ENCODE data around the gene RNASE7. TPM values are rescaled to one million over a fixed set of nuclear protein-coding genes. Genes with fewer than 3 reads are reported as not detected.

RNASE7 gene
- total RNA-seq, 1 donor from 2014 or later = not detected

DNA sequence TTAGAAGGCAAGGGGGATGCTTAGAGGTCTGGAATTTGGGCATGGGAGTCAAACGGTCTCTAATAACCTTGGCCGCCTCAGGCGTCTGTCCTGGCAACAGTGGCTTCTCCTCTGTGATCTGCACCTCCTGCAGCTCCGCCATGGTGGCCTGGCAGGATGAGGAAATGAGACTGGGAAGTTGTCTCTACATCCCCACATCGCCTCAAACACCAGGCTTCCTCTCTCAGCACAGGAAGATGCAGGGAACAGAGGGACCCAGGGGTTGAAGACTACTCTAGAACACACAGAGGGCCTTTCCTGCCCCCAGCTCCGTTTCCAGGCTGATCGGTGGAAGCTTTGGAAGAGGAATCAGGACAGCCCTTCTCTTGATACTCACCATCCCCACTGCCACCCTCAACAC is 19.0 kb upstream of the RNASE7 start:
- intact Hi-C loops (cut with micrococcal nuclease) = no loop called here

DNA sequence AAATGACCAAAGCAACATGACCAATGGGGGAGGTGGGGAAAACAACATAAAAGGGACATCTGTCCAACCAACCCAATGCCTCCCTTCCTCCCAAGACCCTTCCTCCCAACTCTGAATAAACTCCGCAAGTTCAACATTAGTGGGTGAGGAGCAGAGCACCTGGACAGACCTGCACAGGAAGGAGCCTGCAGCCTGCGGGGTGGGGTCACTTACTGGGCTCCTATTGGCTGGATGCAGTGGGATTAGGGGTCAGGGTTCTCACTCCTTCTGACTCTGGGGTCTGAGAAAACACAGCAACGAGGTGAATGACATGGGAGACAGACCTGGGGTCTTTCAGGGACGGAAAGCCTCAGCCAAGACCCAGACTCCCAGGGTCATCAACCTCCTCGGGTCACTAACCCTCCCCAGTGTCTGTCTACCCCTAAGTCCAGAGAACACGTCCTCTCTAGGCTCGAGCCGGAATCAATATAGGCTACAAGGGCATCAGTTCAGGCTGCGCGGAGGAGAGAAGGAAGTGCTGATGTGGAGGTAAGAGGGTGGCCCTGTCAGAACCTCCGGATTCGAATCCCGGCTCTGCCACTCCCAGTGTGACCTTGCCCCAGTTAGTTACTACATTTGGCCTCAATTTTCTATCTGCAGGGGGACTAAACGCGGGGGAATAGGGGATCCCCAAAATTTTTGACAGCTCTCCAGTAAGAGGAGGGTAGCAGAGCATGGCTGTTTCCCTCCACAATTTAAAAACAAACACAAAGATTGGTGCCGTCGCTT is 18.2 kb upstream of the RNASE7 start:
- intact Hi-C loops (cut with micrococcal nuclease) = no loop called here

DNA sequence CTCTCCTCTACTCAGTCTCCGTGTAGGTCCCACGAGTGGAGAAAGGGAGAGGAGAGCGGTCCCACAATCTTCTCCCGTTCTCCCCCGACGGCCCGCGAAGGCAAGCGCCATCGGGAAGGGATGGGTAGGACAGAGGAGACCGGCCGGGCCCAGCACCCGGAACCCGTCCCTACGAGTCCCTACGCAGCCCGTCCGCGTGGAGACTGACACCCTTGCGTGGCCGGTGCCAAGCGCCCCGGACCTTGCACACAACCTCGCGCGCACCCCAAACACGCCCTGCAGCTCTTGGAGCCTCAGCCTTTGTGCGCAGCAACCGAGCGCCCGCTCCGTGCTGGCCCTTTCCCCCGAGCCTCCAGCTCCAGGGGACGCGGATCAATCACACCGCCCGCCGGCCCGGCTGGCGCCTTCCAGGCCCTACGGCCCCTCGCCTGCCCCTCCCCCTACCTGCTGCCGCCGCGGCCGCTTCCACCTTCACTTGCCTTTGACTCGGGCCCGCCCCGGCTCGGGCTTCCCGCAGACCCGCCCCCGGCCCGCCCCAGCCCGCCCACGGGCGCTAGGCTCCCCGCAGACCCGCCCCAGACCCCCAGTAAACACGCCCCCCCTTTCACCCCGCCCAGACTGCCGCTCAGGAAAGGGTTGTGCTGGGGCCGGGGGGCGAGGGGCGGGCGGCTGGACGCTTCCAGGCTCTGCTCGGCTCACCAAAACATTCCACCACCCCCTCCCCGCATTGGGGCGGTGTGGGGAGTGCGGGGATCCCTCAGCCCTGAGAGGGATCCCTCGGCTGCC is 17.4 kb upstream of the RNASE7 start, which contains the start of gene NDRG2:
Gene NDRG2 (minus strand): TSS at position 477 of the 786 bp plus-strand sequence. CDS start 1,746 bp downstream, outside the sequence.
- intact Hi-C loops (cut with micrococcal nuclease) = no loop called here

DNA sequence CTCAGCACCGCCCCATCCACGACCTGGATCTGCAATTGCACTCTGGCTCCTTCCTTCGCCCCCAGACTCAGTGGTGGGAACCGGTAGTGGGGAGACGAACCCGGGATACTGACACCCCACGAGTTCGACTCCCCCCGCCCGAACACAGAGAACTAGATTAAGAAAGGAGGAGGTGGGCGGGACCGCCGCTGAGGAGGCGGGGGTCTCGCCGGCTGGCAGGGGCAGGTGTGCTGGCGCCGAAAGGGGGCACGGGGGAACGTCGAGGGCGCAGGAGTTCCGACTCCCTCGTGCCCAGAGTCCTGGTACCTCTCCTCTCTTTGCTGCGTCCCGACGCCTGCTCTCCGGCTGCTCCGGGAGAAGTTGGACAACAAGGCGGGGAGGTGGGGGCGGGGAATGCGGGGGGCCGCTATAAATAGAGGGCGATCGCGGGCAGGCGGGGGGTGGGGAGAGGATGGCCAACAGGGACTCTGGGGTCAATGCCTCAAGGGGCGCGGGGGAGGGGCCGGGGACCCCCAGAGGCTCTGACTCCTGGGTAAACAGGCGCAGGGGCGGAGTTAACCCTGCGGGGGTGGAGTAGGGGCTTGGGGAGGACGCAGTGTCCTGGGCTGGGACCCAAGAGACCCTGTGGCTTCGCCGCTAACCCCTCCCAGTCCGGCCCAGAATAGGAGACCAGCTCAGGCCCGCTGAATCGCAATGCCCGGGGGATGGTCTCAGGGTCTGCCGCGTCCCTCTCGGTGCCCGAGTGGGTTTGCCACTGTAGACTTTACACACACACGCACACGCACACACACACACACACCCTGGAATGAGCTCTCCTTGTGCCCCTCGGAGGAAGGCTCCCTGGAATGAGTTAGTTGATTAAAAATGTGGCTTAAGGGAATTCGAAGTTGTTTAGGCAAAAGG is 16.5 kb upstream of the RNASE7 start:
- intact Hi-C loops (cut with micrococcal nuclease) = no loop called here

DNA sequence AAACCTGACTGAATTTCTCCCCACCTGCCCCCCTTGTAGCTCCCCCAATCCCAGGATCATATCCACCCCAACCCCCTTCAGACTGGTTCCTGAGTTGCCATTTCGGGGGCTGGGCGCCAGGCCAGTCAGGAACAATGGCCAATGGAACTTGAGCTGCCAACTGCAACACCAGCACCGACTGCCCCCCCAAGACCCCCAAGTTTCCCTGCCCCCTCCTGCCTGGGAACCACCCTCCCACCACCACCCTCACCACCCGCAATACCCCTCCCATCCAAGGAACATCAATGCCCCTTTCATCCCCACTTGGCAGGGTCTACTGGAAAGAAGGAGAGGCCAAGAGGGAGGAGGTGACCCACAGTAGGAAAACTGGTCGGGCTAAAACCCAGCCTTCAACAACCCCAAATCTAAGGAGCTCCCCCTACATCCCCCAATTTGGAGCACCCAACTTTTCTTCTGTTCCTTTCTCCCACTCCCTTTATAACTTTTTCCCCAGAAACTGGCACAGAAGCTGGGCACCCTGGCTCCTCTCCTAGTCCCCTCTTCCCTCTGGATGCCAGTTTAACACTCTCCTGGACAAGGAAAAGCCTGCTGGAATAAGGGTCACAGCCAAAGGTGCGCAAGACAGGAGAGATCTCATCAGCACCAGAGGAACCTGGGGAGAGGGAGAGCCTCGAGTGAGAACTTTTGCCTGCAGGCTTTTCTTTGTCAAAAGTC is 15.7 kb upstream of the RNASE7 start:
- intact Hi-C loops (cut with micrococcal nuclease) = no loop called here

DNA sequence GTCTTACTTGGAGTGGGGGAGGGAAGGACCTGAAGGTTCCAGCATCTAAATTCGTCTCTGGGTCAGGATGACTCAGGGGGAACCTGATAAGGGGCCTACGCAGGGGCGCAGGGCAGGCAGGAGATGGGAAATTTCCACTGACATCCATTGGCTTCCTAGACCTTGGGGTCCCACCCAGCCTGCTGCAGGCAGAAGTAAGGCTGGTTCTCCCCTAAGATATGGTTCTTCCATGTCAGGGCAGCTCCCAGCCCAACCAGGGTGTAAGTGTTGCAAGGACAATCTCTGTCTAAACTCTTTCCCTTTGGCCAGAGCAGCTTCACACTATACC is 15.2 kb upstream of the RNASE7 start:
- intact Hi-C loops (cut with micrococcal nuclease) = no loop called here

DNA sequence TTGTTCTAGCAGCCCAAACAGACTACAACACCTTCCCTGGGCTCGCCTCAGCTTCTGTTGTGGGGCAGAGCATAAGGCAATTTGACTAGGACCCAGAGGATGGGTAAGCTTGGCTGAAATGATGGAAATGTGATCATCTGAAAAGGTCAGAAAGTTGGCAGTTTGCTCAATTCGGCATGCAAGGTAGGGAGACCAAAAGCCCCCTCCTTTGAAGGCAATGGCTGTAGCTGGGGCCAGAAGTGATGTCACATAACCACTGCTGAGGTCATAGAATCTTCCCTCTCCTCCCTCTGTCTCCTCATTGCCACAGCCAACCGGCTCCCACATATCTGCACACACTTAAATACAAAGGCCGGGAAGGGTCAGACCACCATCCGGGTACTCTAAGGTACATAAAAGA is 12.2 kb upstream of the RNASE7 start, which contains the start of gene TPPP2:
Gene TPPP2 (plus strand): TSS at position 301 of the 400 bp plus-strand sequence. CDS start 365 bp downstream, outside the sequence.
- intact Hi-C loops (cut with micrococcal nuclease) = no loop called here

DNA sequence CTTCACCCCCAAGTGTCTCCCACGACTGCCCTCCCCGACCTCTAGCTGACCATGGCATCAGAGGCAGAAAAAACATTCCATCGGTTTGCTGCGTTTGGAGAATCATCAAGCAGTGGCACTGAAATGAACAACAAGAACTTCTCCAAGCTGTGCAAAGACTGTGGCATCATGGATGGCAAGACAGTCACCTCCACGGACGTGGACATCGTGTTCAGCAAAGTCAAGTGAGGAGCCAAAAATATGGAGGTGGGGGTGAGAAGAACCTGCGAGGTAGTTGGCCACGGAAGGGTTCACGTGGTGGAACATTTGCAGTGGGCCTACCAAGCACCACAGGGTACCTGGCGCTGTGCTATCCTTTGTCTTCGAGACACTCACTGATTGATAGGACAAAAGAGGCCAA is 11.6 kb upstream of the RNASE7 start:
- intact Hi-C loops (cut with micrococcal nuclease) = no loop called here

DNA sequence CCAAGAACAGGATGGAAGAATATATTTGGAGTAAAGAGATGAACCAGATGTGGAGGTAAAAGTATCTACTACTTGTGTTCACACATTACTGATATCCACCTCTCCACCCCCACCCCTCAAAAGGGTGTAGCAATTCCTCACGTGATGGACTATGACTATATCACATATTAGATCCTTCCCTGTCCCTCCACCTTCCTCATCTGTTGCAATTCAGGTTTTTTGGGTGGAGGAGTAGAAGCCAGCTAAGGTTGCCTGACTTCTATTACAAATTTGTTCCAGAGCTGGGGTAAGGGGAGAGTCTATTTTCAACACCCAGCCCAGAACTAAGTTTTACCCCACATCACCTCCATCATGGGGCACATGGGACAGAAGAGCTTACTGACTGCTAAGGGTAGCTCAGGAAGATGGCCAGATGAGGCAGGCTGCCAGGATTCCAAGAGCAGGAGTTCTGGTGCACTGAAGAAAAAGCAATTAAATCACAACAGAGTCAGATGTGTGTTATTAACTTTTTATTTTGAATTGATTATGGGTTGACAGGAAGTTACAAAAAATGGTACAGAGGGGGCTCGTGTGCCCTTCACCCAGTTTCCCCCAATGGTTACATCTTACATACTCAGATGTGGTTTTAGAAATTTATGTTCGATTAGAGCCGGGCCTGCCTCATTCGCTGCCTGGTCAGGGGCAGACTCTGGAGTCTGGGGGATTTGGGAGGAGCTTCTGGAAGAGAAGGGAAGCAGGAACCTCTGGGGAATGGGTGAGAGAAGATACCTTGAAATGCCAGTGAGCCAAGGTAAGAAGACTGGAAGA is 9.6 kb upstream of the RNASE7 start:
- intact Hi-C loops (cut with micrococcal nuclease) = no loop called here

DNA sequence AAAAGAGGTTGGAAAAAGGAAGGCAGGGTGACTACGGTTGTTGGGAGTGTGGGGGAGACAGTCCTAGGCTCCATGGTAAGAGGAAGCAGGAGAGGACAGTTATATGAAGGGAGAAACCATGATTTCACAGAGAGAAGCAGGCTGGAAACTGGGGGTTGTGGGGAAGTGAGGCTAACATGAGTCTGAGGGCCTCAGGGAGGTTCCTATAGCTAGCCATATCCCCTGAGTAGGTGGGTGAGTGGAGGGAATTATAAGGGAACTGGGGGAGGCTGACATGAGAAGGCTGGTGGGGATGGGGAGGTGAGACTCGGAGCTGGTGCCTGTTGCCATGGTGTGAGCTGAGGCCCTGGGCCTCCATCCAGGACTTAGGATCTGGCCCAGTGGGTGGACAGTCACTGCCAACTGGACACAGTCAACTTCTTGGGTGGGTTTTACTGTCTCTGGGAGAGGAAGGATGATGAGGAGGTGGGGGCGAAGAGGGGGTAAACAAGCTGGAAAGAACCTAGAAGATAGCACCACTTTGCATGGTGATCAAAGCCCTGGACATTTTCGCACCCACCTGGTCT is 8.9 kb upstream of the RNASE7 start:
- intact Hi-C loops (cut with micrococcal nuclease) = no loop called here

DNA sequence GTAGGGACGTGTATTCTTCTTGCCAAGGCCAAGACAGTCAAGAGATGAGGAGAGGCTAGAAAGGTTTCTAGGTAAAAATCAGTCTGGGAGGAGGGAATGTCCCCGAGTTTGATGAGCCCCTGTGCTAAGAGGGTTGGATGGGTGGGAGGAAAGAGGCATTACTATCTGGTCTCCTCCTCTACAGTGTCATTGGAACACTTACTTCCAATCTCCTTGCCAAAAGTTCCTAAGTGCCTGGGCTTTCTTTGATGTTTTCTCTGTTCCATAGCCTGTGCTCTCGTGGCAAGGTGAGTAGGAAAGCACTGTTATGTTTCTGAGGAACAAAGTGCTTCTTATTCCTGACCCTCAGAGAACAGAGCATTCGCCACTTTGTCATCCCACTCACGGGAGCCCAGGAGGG is 7.5 kb upstream of the RNASE7 start, which contains the start of gene RNASE13:
Gene RNASE13 (minus strand): TSS at position 101 of the 400 bp plus-strand sequence. CDS start 519 bp downstream, outside the sequence.
- intact Hi-C loops (cut with micrococcal nuclease) = no loop called here

DNA sequence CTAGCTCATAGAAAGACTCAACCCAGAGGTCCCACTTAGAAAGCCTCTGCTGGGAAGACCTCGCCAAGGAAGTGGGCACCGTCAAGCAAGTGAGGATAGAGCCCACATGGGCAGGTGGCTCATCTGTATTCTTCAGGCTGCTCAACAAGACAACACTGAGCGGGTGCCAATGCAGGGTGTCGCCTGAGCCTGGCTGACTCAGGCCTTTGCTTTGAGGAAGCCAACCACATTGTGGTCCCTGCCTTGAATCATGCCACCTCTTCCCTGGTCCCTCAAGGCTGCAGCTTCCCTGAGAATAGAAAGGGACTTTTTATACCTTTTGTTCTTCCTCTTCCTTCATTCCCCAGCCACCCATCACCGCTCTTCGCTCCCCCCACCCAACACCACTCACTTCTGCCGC is 5.4 kb upstream of the RNASE7 start:
- intact Hi-C loops (cut with micrococcal nuclease) = no loop called here

DNA sequence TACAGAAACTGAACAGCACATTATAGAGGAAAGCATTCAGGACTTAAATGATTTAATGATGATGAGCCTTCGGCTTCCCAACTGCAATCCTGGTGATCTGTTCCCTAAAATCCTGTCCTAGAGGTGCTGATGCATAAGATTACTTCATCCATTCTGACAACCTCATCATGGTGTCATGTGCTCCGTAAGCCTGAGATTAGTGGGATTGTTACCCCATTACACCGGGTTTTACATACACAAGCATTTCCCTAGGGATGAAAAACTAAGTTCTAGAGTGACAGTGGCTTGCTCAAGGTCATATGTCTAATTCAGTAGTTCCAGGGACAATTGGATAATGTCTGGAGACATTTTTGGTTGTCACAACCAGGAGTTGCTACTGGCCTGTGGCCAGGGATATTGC is 5.0 kb upstream of the RNASE7 start:
- intact Hi-C loops (cut with micrococcal nuclease) = no loop called here

DNA sequence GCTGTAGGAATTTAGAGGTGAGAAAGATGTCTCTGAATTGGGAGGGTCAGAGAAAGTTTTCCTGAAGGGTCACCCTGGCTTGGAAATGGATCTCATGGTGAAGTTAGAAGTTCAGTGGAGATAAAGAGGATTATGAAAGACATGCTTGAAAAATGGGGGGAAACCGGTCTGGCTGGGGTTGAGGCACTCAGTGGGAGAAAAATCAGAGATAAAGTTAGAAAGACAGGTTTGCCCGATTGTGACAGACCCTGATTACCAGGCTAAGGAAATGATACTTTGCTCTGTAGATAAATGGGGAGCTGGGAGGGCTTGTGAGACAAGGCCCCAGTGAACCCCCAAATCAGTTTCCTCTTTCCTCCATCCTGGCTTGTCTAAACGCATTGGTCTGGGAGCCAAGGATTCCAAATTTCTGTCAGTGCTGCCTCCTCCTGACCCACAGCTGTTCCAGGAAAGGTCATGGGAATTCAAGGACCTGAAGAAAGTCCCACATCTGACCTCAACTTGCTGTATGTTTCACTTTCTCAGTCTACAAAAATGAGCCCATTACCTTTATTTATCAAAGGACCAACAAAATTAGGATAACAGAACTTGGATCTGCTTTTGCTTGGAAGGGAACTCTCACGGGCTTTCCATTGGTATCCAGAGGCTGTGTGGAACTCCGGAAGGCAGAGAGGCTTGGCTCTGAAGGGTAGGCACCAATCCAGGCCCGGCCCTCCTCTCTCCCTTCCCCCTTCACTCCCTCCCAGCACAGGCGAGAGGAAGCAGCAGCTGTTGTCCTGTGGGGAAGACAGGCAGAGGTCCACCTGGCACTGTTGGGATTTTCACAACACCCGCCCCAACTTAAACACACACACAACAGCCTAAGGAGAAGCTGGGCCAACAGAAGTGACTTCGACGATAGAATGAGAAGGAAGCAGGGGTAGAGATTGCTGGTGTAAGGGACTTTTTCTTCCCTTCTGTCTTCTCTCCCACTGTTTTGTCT is 3.4 kb upstream of the RNASE7 start:
- intact Hi-C loops (cut with micrococcal nuclease) = no loop called here

DNA sequence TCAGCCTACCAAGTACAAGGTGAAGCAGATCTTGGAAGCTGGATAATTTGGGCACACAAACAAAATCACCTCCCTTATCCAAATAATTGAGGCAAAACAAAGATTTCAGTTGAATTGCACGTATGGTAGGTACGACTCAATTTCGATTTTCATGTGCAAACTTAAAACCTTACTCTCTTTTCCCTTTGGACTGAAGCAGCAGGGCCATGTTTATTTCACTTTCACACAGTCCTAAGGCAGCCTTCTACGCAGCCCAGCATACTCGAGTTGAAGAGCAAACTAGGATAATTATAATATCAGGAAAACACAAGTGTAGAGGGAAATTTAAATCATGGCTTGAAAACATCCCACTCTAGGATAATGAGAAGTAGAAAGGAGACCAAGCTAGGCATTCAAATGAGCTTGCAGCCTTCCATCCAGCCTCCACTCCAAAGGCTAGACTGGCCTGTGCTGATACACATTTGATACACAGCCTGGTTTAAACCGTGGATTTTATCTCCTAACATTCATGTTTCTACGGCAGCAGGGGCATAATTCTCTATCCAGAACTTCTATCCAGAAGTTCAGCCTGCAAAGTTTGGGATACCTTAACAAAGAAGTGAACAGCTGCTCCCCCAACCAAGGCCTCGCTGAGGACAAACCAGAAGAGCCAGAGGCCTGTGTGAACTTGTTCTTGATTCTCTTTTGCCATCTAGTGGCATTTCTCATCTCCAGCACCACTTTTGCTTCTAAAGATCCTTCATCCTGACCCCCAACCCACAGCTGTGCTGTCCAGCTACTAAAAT is 2.4 kb upstream of the RNASE7 start:
- intact Hi-C loops (cut with micrococcal nuclease) = loop anchor here (1.0 kb wide), 1 partner anchor 25 kb away; no protein-coding TSS in a partner anchor

DNA sequence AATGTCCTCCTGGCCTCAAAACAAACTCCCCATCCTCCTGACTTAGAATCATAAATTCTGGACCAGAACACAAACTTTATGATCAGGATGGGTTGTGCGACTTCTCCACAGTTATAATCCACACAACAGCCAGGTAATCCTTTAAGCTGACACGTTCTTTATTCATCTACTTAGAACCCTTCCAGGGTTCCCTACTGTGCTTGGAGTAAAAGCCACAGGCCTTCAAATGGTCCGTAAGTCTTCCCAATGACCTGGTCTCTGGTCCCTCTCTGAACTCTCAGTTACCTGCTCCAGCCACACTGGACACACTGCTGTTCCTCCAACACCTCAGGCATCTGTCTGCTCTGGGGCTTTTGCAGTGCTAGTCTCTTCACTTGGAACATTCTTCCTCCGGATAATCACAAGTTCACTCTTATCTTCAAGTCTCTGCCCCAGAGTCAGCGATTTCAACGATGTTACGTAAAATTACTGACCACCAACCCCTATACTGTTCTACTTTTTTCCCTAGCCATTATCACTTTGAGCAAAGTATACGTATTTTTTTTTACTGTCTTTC is 1.7 kb upstream of the RNASE7 start:
- intact Hi-C loops (cut with micrococcal nuclease) = loop anchor here (1.0 kb wide), 1 partner anchor 26 kb away; no protein-coding TSS in a partner anchor

DNA sequence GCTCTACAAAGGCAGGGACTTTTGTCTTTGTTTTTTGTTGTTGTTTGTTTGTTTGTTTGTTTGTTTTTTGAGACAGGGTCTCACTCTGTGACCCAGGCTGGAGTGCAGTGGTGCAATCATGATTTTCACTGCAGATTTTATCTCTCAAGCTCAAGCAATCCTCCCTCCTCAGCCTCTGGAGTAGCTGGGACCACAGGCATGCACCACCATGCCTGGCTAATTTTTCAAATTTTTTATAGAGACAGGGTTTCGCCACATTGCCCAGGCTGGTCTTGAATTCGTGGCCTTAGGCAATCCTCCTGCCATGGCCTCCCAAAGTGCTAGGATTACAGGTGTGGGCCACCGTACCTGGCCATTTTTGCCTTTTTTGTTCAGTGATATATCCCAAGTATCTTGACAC is 1.2 kb upstream of the RNASE7 start:
- intact Hi-C loops (cut with micrococcal nuclease) = loop anchor here (1.0 kb wide), 1 partner anchor 27 kb away; no protein-coding TSS in a partner anchor
